Nephron progenitor cell (in vitro differentiated cells): Measurements from ENCODE around the gene GALNT14.

Experiments
- DNase-seq: peaks from one replicate; pipeline ENCODE4 v3.0.0; 2021
- H3K27ac Mint-ChIP-seq: 2 replicates; pipeline ENCODE4 v1.8.0; 2021; ENCODE audit warnings: mild to moderate bottlenecking, moderate library complexity, mixed read lengths
- H3K27me3 Mint-ChIP-seq: 2 replicates; pipeline ENCODE4 v1.8.0; 2021; ENCODE audit warnings: mild to moderate bottlenecking, low read depth, mixed read lengths; ENCODE audit not compliant: poor library complexity
- H3K36me3 Mint-ChIP-seq: 2 replicates; pipeline ENCODE4 v1.8.0; 2021; ENCODE audit warnings: low read depth, mixed read lengths
- H3K4me1 Mint-ChIP-seq: 2 replicates; pipeline ENCODE4 v1.8.0; 2021; ENCODE audit warnings: mixed read lengths
- H3K4me3 Mint-ChIP-seq: 2 replicates; pipeline ENCODE4 v1.8.0; 2021; ENCODE audit warnings: mild to moderate bottlenecking, moderate library complexity, mixed read lengths
- H3K9me3 Mint-ChIP-seq: 2 replicates; pipeline ENCODE4 v1.8.0; 2021; ENCODE audit warnings: mild to moderate bottlenecking, moderate library complexity, mixed read lengths
- TF ChIP-seq, protein P1 (sequence below): fragments of 200-600 bp; sonication (generic); IDR thresholded peaks from 2 replicates; pipeline ENCODE4 v1.5.0; 2021; ENCODE audit warnings: antibody characterized with exemption

The GALNT14 gene

DNA sequence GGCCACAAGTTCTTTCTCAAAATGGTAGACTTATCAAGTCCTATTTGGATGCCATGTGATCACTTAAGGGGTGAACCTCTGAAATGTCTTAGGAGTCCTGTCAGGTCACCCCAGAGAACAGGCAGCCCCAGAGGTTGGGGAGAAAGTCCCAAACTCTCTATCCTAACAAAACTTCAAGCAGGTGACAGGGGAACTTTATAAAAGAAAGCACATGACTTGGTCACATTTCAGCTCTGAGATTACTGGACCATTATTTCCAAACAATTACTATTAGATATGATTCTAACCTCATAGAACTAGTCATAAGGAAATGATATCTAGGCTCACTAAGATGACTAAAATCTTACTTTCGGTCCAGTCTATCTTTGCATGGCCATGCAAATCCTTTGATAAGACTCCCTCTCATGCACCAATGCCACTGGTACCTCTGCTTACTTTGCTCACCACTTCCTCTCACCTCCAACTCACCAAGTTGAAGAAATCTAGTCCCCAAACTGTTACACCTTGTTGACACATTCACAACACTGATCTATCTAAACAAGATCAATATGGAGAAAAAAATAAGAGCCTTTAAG, 107.0 kb downstream of the GALNT14 start:
- peaks cover 29% of the 10 kb centered on the region for H3K27me3 Mint-ChIP-seq
- H3K27ac Mint-ChIP-seq = no peak overlapping the region
- no peak for DNase-seq
- peaks cover 14% of the 10 kb centered on the region for H3K9me3 Mint-ChIP-seq
- H3K4me3 Mint-ChIP-seq = no peak overlapping the region
- TF ChIP-seq, protein P1, sequence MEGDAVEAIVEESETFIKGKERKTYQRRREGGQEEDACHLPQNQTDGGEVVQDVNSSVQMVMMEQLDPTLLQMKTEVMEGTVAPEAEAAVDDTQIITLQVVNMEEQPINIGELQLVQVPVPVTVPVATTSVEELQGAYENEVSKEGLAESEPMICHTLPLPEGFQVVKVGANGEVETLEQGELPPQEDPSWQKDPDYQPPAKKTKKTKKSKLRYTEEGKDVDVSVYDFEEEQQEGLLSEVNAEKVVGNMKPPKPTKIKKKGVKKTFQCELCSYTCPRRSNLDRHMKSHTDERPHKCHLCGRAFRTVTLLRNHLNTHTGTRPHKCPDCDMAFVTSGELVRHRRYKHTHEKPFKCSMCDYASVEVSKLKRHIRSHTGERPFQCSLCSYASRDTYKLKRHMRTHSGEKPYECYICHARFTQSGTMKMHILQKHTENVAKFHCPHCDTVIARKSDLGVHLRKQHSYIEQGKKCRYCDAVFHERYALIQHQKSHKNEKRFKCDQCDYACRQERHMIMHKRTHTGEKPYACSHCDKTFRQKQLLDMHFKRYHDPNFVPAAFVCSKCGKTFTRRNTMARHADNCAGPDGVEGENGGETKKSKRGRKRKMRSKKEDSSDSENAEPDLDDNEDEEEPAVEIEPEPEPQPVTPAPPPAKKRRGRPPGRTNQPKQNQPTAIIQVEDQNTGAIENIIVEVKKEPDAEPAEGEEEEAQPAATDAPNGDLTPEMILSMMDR = no peak
- no peaks in the 10 kb centered on the region for H3K4me1 Mint-ChIP-seq
- H3K36me3 Mint-ChIP-seq = no peaks in the 10 kb centered on the region

- no peak overlapping the region for H3K4me3 Mint-ChIP-seq
- H3K4me1 Mint-ChIP-seq = no peaks in the 10 kb centered on the region
- no peak overlapping the region for H3K27ac Mint-ChIP-seq
- TF ChIP-seq, protein P1 = no peak
- no peaks in the 10 kb centered on the region for H3K9me3 Mint-ChIP-seq
- peaks cover 43% of the 10 kb centered on the region for H3K27me3 Mint-ChIP-seq
- no peaks in the 10 kb centered on the region for H3K36me3 Mint-ChIP-seq
- no peak for DNase-seq
Measured at GRCh38 chr2:31028417-31028816, 109.8 kb downstream of the GALNT14 start.

- no peaks in the 10 kb centered on the region for H3K9me3 Mint-ChIP-seq
- H3K27ac Mint-ChIP-seq = no peak overlapping the region
- no peak for DNase-seq
- no peak overlapping the region for H3K4me3 Mint-ChIP-seq
- no peaks in the 10 kb centered on the region for H3K36me3 Mint-ChIP-seq
- H3K27me3 Mint-ChIP-seq = peaks cover 41% of the 10 kb centered on the region
- H3K4me1 Mint-ChIP-seq = no peaks in the 10 kb centered on the region
- TF ChIP-seq, protein P1 = no peak
Measured at GRCh38 chr2:31027549-31027948, 110.7 kb downstream of the GALNT14 start.

GRCh38 chr2:31023541-31023940, 114.7 kb downstream of the GALNT14 start:
- Mint-ChIP-seq H3K4me1 (no peaks in the 10 kb centered on the region), H3K27ac (no peak overlapping the region), H3K36me3 (no peaks in the 10 kb centered on the region), H3K9me3 (no peaks in the 10 kb centered on the region), H3K4me3 (no peak overlapping the region), H3K27me3 (peaks cover 25% of the 10 kb centered on the region)
- TF ChIP-seq, protein P1 = no peak
- DNase-seq = no peak

GRCh38 chr2:31020713-31021112, 117.5 kb downstream of the GALNT14 start:
- Mint-ChIP-seq H3K36me3 (no peaks in the 10 kb centered on the region), H3K4me1 (no peaks in the 10 kb centered on the region), H3K4me3 (no peak overlapping the region), H3K9me3 (no peaks in the 10 kb centered on the region), H3K27ac (no peak overlapping the region), H3K27me3 (peaks cover 16% of the 10 kb centered on the region)
- TF ChIP-seq, protein P1 = no peak
- no peak for DNase-seq

DNA sequence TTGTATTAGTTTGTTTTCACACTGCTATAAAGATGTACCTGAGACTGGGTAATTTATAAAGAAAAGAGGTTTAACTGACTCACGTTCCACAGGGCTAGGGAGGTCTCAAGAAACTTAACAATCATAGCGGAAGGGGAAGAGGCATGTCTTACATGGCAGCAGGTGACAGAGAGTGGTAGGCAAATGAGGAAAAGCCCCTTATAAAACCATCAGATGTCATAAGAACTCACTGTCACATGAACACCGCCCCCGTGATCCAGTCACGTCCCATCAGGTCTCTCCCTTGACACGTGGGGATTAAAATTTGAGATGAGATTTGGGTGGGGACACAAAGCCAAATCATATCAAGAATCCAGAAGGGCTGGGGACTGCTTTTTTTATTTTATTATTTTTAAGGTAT, 120.0 kb downstream of the GALNT14 start:
- no peak overlapping the region for H3K4me3 Mint-ChIP-seq
- peaks cover 14% of the 10 kb centered on the region for H3K27me3 Mint-ChIP-seq
- no peak overlapping the region for H3K27ac Mint-ChIP-seq
- no peak for DNase-seq
- TF ChIP-seq, protein P1 = no peak
- H3K36me3 Mint-ChIP-seq = no peaks in the 10 kb centered on the region
- no peaks in the 10 kb centered on the region for H3K9me3 Mint-ChIP-seq
- H3K4me1 Mint-ChIP-seq = peaks cover 6% of the 10 kb centered on the region
